Stimulated activated CD8-positive, alpha-beta memory T cell treated with anti-CD3 and anti-CD28 coated beads, Interleukin-7, amount 100 ng/mL, for 4 hours (primary cell): ENCODE results near the gene RNF166.

Source experiments
- DNase-seq, 2 donors: peaks; one replicate each; pipeline ENCODE4 v3.0.0-alpha.2; 2020; ENCODE audit warnings: low read depth in 2 of 2

RNF166 gene

DNA sequence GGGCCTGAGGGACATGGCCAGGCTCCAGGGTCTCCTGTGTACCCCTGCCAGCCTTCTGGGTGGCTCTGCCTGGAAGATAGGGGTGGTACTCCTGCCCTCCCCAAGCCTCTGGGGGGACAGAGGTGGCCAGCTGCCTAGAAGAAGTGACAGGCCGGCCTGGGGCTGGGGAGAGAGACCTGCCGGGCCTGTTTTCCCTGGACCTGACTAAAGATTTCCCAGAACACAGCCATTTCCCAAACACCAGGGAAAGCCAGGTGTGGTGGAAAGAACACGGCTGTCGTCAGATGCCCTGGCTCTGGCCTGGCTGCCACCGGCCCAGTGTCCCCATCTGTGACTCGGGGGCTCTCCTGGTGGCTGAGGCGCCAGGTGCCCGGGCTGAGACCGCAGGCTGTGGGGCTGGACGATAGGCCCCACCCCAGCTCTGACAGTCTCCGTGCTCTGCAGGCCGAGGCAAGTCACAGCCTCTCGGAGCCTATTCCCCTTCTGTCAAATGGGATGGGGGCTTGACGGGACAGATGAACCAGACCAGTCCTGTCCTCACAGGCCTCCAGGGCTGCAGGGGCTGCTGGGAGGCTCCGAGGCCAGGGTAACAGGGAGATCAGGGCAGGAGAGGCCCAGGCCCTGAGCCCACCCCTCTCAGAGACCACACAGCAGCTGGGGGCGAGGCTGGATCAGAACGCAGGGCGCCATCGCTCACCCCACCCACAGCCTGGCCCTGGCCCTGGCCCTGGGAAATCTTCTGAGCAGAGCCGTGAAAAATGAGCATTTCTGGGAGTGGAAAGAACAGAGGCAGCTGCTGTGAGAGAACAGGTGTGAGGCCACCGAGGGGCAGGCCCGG, 33.1 kb upstream of the RNF166 start:
- no peak for DNase-seq

DNA sequence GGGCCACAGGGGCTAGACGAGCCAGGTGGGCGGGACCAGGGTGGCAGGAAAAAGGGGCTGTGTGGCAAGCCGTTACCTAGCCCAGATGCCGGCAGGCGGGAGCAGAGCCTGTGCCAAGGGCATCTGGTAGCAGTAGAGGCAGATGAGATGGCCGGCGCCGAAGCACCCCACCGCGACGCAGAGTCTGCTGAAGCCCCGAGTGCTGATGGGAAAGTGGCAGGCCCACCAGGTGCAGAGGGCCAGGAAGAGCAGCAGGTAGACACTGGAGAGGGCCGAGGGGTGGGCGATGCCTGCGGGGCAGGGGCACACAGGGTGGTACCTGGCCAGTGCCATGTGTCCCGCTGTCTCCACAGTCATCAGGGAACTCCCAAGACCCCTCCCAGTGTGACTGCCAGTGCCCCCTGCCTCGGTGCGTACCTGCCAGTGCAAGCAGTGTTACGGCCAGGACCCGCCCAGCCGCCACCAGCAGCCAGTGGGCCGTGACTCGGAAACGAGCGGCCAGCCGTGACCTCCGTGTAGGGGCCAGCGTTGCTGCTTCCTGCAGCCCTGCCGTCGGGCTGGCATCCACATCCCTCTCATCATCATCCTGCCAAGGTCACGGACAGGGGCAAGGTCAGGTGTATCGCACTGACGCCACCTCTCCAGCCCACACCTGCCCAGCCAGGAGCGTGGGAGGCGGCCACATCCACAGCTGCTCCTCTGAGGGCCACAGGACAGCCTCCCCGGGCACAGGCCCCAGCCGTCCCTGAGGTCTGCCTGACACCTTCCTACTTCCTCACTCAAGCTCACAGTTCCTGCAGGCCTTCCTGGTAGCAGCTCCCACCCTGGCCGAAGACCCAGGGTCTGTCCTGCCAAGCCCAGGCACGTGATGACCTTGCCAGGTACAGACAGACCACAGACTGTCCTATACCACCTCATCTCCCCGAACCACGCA, 32.2 kb upstream of the RNF166 start:
- DNase-seq, result no peak

DNA sequence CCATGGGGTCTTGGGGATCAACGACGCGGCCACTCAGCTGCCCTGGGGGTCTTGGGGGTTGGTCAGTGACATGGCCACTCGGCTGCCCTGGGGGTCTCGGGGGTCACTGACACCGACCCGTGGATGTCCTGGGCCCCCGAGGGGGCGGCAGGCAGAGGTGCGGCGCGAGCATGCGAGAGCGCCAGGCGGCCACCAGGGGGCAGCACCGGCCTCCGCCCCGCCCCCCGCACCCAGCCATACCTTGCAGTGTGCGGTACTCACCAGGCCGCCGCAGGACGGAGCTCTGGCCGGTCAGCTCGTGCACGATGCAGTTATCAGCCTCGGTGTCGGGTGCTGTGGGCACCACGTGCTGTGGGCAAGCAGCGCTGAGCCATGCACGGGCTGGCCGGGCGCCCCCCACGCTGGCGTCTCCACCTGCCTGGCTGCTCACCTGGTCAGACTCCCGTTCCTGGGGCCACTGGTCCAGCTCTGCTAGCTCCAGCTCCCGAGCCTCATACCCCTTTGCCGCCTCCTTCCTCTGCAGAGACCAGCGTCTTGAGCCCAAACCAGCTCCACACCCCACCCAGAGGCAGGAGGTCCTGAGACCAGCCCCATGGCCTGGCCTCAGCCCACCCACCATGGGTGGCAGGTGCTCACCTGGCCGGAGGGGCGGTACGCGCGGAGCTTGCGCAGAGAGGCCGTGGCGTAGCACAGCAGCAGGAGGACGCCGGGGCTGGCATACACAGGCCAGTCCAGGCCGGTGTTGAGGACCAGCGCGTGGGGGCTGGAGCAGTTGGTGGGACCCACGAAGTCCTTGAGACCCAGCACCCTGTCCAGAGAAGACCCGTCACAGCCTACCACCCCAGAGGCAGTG, 31.3 kb upstream of the RNF166 start:
- DNase-seq, result peak; percentile 14 to 71

DNA sequence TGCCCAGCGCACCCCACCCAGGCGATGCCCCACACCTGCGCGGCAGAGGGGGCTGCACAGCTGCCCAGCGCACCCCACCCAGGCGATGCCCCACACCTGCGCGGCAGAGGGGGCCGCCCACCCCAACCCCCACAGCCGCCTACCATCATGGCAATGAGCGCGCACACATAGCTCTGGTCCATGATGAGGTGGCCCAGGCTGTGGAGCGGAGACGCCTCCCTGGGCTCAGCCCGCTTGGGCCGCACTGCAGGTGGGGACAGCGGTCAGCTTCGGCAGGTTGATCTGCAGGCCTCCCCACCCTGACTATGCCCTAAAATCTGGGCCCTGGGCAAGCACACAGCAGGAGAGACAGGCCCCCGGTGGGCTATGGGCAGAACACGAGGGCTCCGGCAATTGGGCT, 30.3 kb upstream of the RNF166 start:
- no peak for DNase-seq

DNA sequence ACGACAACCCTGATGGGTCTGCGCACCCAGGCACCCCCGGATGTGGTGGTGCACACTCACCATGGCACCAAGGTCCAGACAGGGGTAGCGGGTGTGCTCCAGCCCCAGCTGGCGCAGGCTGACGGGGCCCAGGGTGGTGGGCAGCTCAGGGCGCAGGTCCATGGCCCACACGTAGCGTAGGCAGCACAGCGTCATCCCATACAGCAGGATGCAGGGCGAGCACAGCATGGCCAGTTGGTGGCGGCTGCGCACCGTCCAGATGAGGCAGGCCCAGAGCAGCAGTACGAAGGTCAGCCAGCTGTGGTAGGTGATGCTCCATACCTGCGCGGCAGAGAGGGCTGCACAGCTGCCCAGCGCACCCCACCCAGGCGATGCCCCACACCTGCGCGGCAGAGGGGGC, 29.9 kb upstream of the RNF166 start:
- no peak for DNase-seq

DNA sequence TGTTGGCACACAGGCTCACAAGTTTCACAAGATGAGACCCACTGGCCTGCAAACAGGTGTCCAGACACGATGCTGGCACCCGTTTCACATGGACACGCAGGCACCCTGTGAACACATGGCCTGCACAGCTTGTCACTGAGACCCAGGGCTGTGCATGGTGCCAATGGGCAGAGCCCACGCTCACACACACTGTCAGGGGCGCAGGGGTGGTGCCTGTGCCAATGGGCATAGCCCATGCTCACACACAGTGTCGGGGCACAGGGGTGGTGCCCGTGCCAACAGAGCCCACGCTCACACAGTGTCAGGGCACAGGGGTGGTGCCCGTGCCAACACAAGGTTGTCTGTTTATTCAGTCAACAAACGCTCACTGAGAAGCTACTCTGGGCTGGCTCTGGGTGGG, 29.4 kb upstream of the RNF166 start:
- DNase-seq, result no peak

DNA sequence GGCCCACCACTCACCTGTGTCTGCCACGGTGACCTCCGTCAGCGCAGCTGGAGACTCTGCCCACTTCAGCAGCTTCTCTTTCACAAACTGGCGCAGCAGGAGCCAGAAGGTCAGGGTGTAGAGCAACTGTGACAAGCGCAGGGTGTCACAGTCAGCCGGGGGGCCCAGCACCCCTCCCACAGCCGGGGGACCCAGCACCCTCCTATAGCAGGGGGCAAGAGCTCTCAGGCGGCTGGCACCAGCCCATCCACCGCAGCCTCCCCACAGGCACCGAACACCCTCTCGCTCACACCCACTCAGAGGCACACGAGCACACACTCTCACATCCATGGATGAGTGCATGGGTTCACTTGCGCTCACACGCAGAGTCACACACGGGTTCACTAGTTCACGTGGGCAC, 28.9 kb upstream of the RNF166 start:
- DNase-seq, result no peak

DNA sequence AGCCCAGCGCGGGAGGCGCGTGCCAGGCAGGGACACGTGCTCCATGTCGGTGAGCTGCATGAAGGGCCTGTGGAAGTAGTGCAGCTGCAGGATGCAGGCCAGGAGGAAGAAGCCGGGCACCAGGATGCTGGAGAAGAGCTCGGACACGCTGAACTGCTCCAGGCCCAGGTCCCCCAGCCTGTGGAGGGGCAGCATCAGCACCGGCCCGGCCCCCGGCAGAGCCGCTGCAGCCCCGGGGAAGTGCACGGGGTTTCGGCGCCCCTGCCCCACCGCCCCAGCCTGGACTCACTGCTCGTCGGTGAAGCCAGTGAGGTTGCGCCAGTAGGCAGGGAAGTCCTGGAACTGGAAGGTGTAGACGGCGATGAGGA, 28.1 kb upstream of the RNF166 start:
- DNase-seq, result no peak

DNA sequence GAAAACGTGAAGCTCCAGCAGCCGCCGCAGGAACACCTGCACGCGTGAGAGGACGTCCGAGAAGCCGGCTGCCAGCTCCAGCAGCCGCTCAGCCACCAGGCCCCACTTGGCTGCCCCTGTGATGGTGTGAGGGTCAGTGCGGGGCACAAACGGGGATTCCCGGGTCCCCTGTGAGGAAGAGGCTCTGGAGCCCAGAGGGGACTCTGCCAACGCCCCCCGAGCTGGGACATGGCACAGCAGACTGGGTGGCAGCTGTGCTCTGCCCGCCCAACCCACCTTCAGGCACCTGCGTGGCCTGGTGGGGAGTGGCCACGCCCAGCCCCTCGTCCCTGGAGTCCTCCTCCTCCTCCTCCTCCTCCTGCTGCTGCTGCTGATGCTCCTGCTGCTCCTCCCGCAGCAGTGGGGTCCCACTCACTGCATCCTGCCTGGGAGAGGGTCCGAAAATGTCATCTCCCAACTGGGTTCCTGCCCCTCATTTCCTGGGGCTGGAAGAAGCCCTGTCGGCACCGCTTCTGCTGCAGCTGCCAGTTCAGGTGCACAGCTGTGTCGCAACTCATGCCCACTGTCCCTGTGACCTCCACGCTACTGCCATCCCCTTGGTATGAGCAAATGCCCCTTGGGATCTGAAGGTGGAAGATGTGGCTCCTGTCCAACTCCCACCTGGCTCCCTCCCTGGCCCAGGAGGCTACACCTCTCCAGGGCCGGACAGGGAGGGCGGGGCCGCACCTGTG, 27.6 kb upstream of the RNF166 start:
- no peak for DNase-seq

DNA sequence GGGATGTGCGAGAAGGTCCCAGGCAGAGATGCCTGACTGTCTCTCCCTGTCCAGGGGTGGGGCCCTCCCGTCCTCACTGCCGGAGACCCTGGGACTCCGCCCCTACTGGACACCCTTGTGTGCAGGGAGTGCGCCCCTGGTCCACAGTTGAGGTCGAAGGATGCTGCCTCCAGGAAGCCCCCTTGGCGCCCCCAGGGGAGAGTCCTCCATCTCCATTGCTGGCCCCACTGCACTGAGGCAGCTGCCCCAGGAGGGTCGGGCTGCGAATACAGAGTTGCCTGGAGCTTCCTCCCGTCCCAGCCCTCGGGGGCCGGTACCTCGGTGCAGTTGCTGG, 26.7 kb upstream of the RNF166 start:
- no peak for DNase-seq

DNA sequence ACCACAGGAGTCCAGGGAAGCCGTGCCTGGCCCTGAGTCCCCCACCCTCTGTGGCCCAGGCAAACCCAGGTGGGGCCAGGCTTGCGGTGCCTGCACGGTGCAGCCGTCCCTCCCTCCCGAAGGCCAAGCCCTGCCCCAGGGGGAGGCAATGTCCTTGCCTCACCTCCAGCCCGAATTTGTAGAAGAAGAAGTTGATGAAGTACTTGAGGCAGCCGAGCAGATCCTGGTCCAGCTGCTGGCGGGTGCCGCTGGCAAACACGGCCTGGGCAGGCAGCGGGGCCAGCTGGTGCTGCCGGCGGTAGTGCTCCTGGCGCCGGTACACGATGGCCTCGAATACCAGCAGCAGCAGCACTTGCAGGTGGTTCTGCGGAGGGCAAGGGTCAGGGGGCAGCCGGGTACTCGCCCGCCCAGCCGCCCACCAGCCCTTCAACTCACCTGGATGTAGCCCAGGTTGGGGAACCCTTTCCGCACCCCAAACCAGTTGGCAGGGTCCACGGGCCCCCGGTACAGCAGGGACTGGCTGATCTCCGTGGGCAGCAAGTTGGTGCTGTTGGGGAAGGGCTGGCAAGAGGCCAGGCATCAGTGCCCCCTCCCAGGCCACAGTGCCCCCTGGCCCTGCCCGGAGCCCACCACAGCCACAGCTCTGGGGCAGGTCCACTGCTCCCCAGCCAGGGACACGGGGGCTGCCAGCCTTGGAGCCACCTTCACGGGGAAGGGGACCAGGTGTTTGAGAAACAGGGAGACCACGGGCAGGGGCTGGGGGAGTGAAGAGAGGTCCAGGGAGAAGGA, 26.2 kb upstream of the RNF166 start:
- no peak for DNase-seq

DNA sequence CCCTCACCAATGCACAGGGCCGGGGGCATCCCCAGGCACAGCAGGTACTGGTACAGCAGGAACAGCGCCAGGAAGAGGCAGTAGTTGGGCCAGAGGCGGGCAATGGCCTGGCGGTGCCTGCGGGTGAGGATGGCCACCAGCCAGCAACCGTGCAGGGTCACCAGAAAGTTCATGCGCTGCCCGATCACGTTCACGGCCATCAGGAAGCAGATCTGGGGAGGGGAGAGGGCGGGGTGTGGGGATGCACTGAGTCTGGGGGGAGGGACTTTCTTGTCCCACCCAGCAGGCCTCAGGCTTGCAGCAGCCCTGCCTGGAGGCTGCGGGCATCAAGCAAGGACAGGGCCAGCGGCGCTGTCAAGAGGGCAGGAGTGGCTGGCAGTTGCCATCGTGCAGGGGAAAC, 25.5 kb upstream of the RNF166 start:
- no peak for DNase-seq

DNA sequence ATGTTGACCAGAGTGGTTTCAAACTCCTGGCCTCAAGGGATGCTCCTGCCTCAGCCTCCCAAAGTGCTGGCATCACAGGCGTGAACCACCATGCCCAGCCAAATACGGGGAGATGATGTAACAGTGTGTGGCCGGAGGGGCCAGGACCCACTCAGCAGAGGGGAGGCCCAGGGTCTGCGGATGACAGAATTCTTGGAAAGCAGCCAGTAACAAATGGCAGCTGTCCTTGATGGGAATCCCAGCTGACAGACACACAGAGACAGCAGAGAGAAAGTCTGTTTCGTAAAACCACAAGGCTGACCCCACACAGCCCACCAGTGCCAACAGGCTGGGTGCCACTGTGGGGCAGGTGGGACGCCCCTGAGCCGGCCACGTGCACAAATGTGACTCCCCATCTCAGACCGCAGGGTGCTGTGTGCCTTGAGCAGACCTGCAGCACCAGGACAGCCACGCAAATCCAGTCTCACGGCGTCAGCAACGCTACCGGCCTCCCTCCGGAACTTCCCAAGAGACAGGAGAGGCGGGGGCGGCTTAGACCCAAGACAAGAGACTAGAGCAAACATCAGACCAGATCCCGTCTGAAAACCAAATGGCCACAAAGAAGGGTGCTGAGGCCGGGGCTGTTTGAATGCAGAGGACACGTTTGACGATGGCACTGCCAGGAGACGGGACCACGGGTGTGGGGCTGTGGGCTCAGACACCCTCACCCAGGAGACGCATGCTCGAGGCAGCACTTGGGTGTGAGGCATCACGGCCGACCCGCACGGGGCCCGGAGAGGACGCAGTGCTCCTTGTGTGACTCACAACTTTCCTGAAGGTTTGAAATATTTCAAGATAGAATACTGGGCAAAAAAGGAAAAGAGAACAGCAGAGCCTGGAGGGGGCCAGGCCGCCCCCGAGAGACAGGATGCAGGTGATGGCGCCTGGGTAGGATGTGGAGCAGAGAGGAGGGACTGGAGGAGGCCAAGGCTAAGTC, 24.7 kb upstream of the RNF166 start:
- no peak for DNase-seq

DNA sequence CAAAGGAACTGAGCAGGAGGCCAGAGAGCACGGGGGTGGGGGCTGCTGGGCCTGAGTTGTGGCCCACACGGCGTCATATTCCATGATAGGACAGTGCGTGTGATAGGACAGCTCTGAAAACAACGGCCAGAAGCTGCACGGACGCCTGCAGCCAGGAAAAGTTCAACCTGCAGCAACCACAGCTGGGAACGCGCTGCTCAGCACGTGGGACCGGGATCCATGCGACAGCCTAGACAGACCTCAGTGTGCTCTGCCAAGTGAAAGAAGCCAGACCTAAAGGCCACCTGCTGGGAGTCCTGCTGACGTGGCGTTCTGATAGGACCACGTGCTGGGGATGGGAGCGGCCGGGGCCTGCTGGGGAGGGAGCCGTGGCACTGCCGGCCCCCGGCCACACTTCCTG, 21.7 kb upstream of the RNF166 start:
- no peak for DNase-seq

DNA sequence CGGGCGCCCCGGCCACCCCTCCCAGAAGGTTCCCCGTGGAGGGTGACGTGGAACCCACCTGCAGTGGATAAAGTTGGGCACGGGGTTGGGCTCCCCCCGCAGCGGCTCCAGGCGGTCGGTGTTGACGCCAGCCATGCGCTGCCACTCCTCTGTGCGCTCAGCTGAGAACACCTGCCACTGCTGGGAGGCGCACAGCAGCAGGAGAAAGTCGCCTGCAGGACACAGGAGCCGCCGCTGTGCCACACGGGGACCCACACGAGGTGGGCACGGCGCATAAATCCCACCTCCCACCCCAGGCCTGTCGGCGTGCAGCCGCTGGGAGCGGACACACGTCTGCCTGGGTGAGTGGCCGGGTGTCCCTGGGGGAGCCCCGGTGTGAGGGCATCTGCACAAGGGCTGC, 20.8 kb upstream of the RNF166 start:
- DNase-seq, result no peak

DNA sequence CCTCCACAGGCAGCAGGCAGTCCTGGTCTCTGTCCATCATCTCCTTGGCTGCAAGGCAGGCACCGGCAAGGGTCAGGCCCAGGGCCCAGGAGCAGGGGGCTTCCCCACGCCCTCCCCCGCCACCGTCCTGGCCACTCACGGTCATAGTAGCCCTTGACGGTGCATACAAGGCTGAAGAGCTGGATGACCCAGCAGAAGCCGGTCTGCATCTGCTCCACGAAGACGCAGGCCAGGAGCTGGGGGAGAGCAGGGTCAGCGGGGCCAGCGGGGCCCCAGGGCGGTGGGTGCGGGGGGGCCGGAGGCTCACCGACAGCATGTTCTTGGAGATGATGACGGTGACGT, 20.2 kb upstream of the RNF166 start:
- DNase-seq, result no peak

DNA sequence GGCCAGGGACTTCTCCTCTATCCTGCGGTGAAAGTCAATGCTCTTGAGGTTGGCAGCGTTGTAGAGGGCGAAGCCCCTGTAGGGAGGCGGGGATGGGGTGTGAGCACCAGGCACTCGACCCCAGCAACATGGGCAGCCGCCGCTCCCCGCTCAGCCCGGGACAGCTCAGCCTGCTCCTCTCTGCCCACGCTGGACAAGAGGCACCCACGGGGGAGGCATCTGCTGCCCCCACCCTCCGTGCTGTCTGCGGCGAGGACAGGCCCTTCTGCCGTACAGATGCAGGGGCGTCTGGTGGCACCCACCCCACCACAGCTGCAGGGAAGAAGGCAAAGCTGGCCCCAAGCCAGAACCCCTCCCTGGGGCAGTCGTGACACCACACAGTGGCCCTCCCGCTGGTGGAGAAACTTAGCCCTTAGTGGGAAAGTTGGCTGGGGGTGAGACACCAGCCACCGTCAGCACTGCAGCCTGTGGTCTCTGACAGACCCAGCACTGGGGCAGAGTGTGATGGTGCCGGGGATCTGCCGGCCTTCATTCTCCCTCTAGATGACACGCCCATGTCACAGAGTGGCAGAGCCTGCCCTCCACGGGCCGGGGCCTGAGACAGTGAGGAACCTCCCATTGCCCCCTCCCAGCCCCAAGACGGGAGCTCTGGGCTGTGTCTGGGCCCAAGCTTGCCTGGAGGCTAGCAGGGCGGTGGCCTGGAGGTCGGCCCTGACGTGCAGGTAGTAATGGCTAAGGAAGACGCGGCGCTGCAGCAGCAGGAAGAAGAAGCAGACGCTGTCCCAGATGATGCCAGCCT, 19.6 kb upstream of the RNF166 start:
- no peak for DNase-seq

DNA sequence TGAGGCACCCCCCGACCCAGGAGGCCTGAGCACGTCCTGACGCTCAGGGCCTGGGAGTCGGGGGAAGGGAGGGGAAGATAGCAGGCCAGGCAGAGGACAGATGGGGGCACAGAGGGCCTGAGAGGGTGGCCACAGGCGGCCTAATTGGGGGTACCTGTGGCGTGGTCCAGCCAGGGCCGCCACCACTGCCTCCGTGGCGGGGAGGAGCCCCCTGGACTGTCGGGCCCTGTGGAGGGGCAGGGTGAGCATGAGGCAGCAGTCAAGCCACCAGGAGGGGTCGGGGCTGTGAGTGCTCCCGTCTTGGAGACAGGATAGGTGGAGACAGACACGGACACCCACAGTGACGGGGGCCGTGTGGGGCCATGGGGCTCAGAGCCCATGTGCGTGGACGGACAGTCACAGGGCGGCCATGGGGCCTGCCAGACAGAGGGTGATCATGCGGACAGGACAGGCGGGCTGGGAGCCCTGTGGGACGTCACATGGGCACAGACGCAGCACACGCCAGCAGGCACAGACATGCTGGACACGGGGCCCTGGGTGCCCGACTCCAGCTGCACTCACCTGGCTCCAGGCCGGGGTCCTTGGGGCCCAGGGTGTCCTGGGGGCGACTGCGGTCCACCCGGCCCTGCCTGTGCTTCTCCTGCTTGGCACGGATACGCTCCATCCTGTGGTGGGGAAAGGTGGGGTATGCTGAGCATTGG, 18.8 kb upstream of the RNF166 start:
- no peak for DNase-seq
